ENCODE results near the gene PKP2.

The PKP2 gene

DNA sequence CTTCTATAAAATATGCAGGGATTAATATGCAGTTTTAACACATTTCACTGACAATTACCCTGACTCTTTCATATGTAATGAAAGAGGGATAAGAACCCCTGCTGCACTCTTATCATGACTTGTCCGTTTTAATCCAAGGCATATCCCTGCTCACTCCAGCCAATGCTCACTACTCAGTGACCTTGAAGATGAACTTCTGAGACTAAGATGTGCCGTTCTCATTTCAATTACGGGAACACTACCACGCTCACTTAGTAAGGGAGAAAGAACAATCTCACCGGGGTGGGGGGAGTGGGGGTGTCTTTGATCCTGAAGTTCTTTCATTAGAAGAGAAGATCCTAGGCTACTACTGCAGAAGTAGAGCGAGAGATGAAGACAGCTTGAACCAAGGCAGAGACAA, 50.5 kb downstream of the PKP2 start:
- H3K27me3 ChIP-seq (ENCODE audit: insufficient read depth, poor library complexity, severe bottlenecking) = no peaks in the 10 kb centered on the region
- no peak overlapping the region for H3K27ac ChIP-seq (replicated peaks)
- TF ChIP-seq REST (IDR thresholded peaks at IDR 0.05; ENCODE audit: insufficient replicate concordance, low read depth) (no peak), POLR2AphosphoS5 (IDR thresholded peaks at IDR 0.05; ENCODE audit: low read depth) (no peak), GABPA (IDR thresholded peaks at IDR 0.05; ENCODE audit: low read depth) (no peak), SPI1 (IDR thresholded peaks at IDR 0.05; ENCODE audit: borderline replicate concordance, low read depth) (no peak)
- TF ChIP-seq, protein P1, sequence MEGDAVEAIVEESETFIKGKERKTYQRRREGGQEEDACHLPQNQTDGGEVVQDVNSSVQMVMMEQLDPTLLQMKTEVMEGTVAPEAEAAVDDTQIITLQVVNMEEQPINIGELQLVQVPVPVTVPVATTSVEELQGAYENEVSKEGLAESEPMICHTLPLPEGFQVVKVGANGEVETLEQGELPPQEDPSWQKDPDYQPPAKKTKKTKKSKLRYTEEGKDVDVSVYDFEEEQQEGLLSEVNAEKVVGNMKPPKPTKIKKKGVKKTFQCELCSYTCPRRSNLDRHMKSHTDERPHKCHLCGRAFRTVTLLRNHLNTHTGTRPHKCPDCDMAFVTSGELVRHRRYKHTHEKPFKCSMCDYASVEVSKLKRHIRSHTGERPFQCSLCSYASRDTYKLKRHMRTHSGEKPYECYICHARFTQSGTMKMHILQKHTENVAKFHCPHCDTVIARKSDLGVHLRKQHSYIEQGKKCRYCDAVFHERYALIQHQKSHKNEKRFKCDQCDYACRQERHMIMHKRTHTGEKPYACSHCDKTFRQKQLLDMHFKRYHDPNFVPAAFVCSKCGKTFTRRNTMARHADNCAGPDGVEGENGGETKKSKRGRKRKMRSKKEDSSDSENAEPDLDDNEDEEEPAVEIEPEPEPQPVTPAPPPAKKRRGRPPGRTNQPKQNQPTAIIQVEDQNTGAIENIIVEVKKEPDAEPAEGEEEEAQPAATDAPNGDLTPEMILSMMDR (IDR thresholded peaks at IDR 0.05; ENCODE audit: insufficient read depth, low read length) = no peak
- H3K4me3 ChIP-seq (replicated peaks; ENCODE audit: insufficient read depth, low read length) = no peak overlapping the region
- DNase-seq (ENCODE audit: low read depth in 1 of 2, low spot score in 1 of 2) = no peak

DNA sequence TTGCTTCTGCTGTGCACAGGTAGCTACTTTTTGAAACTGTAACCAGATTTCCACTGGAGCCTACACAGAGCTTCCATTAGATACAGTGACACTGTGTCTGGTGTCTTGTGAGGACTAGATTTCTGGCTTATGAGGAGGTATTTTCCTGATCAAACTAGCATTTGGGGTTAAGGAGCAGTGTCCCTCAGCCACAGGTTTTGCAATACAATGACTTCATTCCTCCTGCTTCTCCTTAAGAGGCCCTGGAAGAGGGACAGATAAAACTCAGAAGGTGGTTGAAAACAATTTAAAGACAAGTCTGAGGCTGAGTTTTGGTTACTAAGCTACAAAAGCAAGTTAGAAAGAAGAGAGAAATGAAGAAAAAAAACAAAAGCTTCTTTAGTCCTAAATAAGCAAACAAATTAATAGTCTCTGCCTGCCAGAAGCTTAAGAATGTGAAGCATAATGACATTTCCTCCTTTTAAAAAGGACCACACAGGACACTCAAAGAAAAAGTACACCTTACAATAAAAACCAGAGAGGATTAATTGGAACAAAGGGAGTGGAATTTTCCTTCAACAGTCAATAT, 53.0 kb downstream of the PKP2 start:
- no peak for DNase-seq (ENCODE audit: low read depth in 1 of 2, low spot score in 1 of 2)
- Histone ChIP-seq H3K27ac (replicated peaks) (no peak overlapping the region), H3K4me3 (replicated peaks; ENCODE audit: insufficient read depth, low read length) (no peak overlapping the region), H3K27me3 (ENCODE audit: insufficient read depth, poor library complexity, severe bottlenecking) (no peaks in the 10 kb centered on the region)
- TF ChIP-seq POLR2AphosphoS5 (IDR thresholded peaks at IDR 0.05; ENCODE audit: low read depth) = no peak
- TF ChIP-seq, protein P1 (IDR thresholded peaks at IDR 0.05; ENCODE audit: insufficient read depth, low read length) = no peak
- no peak for TF ChIP-seq REST (IDR thresholded peaks at IDR 0.05; ENCODE audit: insufficient replicate concordance, low read depth)
- no peak for TF ChIP-seq GABPA (IDR thresholded peaks at IDR 0.05; ENCODE audit: low read depth)
- no peak for TF ChIP-seq SPI1 (IDR thresholded peaks at IDR 0.05; ENCODE audit: borderline replicate concordance, low read depth)

DNA sequence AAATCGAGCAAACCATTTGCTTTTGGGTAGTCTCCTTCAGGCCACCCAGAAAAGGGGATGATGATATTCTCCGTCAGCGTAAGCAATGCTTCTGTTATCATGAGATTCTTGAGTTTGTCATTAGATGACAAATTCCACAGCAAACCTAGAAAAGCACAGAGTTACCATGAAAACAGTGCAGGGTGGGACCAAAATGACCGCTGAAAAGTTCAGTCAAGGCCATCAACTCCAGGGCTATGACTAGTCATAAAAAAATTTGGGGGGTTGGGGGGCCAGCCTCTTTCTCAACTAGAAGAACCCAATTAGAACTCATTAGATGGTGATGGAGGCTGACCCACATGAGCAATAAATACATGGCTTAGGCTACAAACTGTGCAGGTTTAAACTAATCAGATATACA, 55.5 kb downstream of the PKP2 start:
- no peak for TF ChIP-seq REST (IDR thresholded peaks at IDR 0.05; ENCODE audit: insufficient replicate concordance, low read depth)
- TF ChIP-seq SPI1 (IDR thresholded peaks at IDR 0.05; ENCODE audit: borderline replicate concordance, low read depth) = no peak
- TF ChIP-seq, protein P1 (IDR thresholded peaks at IDR 0.05; ENCODE audit: insufficient read depth, low read length) = no peak
- no peak for TF ChIP-seq POLR2AphosphoS5 (IDR thresholded peaks at IDR 0.05; ENCODE audit: low read depth)
- TF ChIP-seq GABPA (IDR thresholded peaks at IDR 0.05; ENCODE audit: low read depth) = no peak
- H3K27me3 ChIP-seq (ENCODE audit: insufficient read depth, poor library complexity, severe bottlenecking) = no peaks in the 10 kb centered on the region
- no peak overlapping the region for H3K27ac ChIP-seq (replicated peaks)
- no peak overlapping the region for H3K4me3 ChIP-seq (replicated peaks; ENCODE audit: insufficient read depth, low read length)
- no peak for DNase-seq (ENCODE audit: low read depth in 1 of 2, low spot score in 1 of 2)
